Spinal cord (tissue), 10 donors: ENCODE measurements around the gene SMPDL3A. TPM values are rescaled to one million over a fixed set of nuclear protein-coding genes. Genes with fewer than 3 reads are reported as not detected.
A peak's percentile ranks its signal among the peaks of the same experiment; 100 is the strongest.

Experiments
- DNase-seq, 6 donors: peaks; one replicate each; pipeline versions ENCODE4 v3.0.0 to v3.0.0-alpha.2; 2013 to 2015; ENCODE audit warnings: low spot score in 6 of 6, low read depth in 4 of 6
- H3K27ac ChIP-seq: one replicate; pipeline ENCODE4 v1.5.1; 2013; ENCODE audit warnings: low read depth, low read length, control low read depth
- H3K27me3 ChIP-seq: one replicate; pipeline ENCODE4 v1.6.1; 2013; ENCODE audit warnings: low read length; ENCODE audit not compliant: control insufficient read depth, insufficient read depth
- H3K36me3 ChIP-seq: one replicate; pipeline ENCODE4 v1.6.1; 2013; ENCODE audit warnings: low read length; ENCODE audit not compliant: control insufficient read depth, insufficient read depth
- H3K4me1 ChIP-seq: one replicate; pipeline ENCODE4 v1.6.1; 2013; ENCODE audit warnings: low read length; ENCODE audit not compliant: control insufficient read depth, insufficient read depth
- H3K4me3 ChIP-seq: one replicate; pipeline ENCODE4 v1.5.1; 2013; ENCODE audit warnings: low read depth, low read length, control low read depth
- H3K9me3 ChIP-seq: one replicate; pipeline ENCODE4 v1.6.1; 2013; ENCODE audit warnings: low read length; ENCODE audit not compliant: control insufficient read depth, insufficient read depth
- WGBS: methylation state at CpG from one replicate; pipeline ENCODE4 v1.1.5; 2013; ENCODE audit warnings: missing lambda C conversion rate; ENCODE audit not compliant: insufficient coverage; 5-methylcytosine and 5-hydroxymethylcytosine counted together
- polyA plus RNA-seq, 2 donors: library from polyadenylated mRNA; unstranded; fragments of 120-200 nt; gene quantifications; one replicate each; pipeline ENCODE4 v1.2.1, GENCODE V29; 2013; ENCODE audit not compliant: insufficient read length in 2 of 2
- total RNA-seq, 2 donors: library from RNA; depleted of rRNA in 1 of 2; stranded (reverse); fragments of 120-200 nt in 1 of 2; fragments of >200 nt in 1 of 2; gene quantifications; one replicate each; pipeline versions ENCODE4 v1.2.3 to v1.2.4, GENCODE V29; 2013 to 2014
- donor health status: healthy.

SMPDL3A gene
- total and polyA plus RNA-seq, 4 donors = 9.0 to 19.1 (median 11.0) TPM

GRCh38 chr6:122772724-122773415, 16.2 kb upstream of the SMPDL3A start:
- 96% methylated on average over 3 of the region's 3 CpGs for WGBS
- Histone ChIP-seq H3K27me3 (no peaks in the 10 kb centered on the region), H3K4me3 (no peak overlapping the region), H3K4me1 (no peaks in the 10 kb centered on the region), H3K27ac (no peak overlapping the region), H3K9me3 (no peaks in the 10 kb centered on the region), H3K36me3 (no peaks in the 10 kb centered on the region)
- no peak for DNase-seq

GRCh38 chr6:122775975-122776374, 13.1 kb upstream of the SMPDL3A start:
- Histone ChIP-seq H3K4me3 (no peak overlapping the region), H3K27me3 (no peaks in the 10 kb centered on the region), H3K9me3 (no peaks in the 10 kb centered on the region), H3K4me1 (no peaks in the 10 kb centered on the region), H3K27ac (no peak overlapping the region), H3K36me3 (no peaks in the 10 kb centered on the region)
- DNase-seq = no peak

- Histone ChIP-seq H3K27ac (peak overlapping the region; percentile 78), H3K36me3 (no peaks in the 10 kb centered on the region), H3K9me3 (no peaks in the 10 kb centered on the region), H3K4me1 (peaks cover 3% of the 10 kb centered on the region), H3K27me3 (no peaks in the 10 kb centered on the region), H3K4me3 (peak overlapping the region; percentile 42)
- peak in 2 of 6 donors; percentile 42 to 49 for DNase-seq
- 67% methylated on average over 4 of the region's 5 CpGs for WGBS
Observed at GRCh38 chr6:122778302-122778701, 10.8 kb upstream of the SMPDL3A start.

GRCh38 chr6:122778985-122779661, 9.9 kb upstream of the SMPDL3A start:
- 37% methylated on average over 2 of the region's 13 CpGs for WGBS
- Histone ChIP-seq H3K27ac (peak overlapping the region; percentile 78), H3K4me3 (peak overlapping the region; percentile 42)

GRCh38 chr6:122779667-122780066, 9.4 kb upstream of the SMPDL3A start, which contains the start of gene FABP7:
TSS of gene FABP7 (plus strand) at chr6:122779716. CDS start at chr6:122779795, 79 bp downstream.
- DNase-seq = no peak
- no peaks in the 10 kb centered on the region for H3K36me3 ChIP-seq
- 13% methylated on average over 1 of the region's 3 CpGs for WGBS
- H3K9me3 ChIP-seq = no peaks in the 10 kb centered on the region
- peak within 1 kb of the TSS; percentile 42 for H3K4me3 ChIP-seq
- H3K4me1 ChIP-seq = peaks cover 3% of the 10 kb centered on the region
- no peaks in the 10 kb centered on the region for H3K27me3 ChIP-seq
- H3K27ac ChIP-seq = peak within 1 kb of the TSS; percentile 78

More at GRCh38 chr6:122778985-122779661, 9.9 kb upstream of the SMPDL3A start:
- Histone ChIP-seq H3K36me3 (no peaks in the 10 kb centered on the region), H3K4me1 (peaks cover 3% of the 10 kb centered on the region), H3K9me3 (no peaks in the 10 kb centered on the region), H3K27me3 (no peaks in the 10 kb centered on the region)
- peak; percentile 83 to 98 (median 88) for DNase-seq

GRCh38 chr6:122780114-122780513, 8.9 kb upstream of the SMPDL3A start:
- Histone ChIP-seq H3K4me1 (peaks cover 3% of the 10 kb centered on the region), H3K27ac (peak overlapping the region; percentile 78), H3K36me3 (no peaks in the 10 kb centered on the region), H3K4me3 (peak overlapping the region; percentile 42), H3K9me3 (no peaks in the 10 kb centered on the region), H3K27me3 (no peaks in the 10 kb centered on the region)
- WGBS = 31% methylated on average over 3 of the region's 5 CpGs
- DNase-seq = peak in 2 of 6 donors; percentile 39 to 48

GRCh38 chr6:122781716-122782115, 7.3 kb upstream of the SMPDL3A start:
- peaks cover 3% of the 10 kb centered on the region for H3K4me1 ChIP-seq
- WGBS = 50% methylated on average over 1 of the region's 7 CpGs
- H3K27me3 ChIP-seq = no peaks in the 10 kb centered on the region
- H3K36me3 ChIP-seq = no peaks in the 10 kb centered on the region
- no peaks in the 10 kb centered on the region for H3K9me3 ChIP-seq
- peak in 1 of 6 donors; percentile 46 for DNase-seq
- H3K4me3 ChIP-seq = peak overlapping the region; percentile 42
- H3K27ac ChIP-seq = no peak overlapping the region

GRCh38 chr6:122783401-122783800, 5.7 kb upstream of the SMPDL3A start:
- H3K4me3 ChIP-seq = no peak overlapping the region

GRCh38 chr6:122785891-122786290, 3.2 kb upstream of the SMPDL3A start:
- Histone ChIP-seq H3K9me3 (no peaks in the 10 kb centered on the region), H3K27ac (no peak overlapping the region), H3K27me3 (no peaks in the 10 kb centered on the region), H3K36me3 (no peaks in the 10 kb centered on the region), H3K4me3 (no peak overlapping the region), H3K4me1 (peaks cover 7% of the 10 kb centered on the region)
- peak in 3 of 6 donors; percentile 49 to 83 (median 75) for DNase-seq
- WGBS = no CpG with 5 or more reads among the region's 1 CpG

More at GRCh38 chr6:122783401-122783800, 5.7 kb upstream of the SMPDL3A start:
- Histone ChIP-seq H3K36me3 (no peaks in the 10 kb centered on the region), H3K4me1 (peaks cover 3% of the 10 kb centered on the region), H3K9me3 (no peaks in the 10 kb centered on the region), H3K27me3 (no peaks in the 10 kb centered on the region), H3K27ac (no peak overlapping the region)
- no peak for DNase-seq
- no CpG with 5 or more reads among the region's 4 CpGs for WGBS
